Brain pericyte (primary cell): ENCODE measurements around the gene ENTPD7.
"Not testable (repeated sequence)": the region's sequence is repeated elsewhere in the genome, so short reads cannot be mapped to it uniquely, and the experiment has no call there.

ENCODE experiments used
- DNase-seq: peaks from one replicate; pipeline ENCODE4 v3.0.0-alpha.2; 2012; ENCODE audit warnings: low read depth, low spot score

ENTPD7 gene

DNA sequence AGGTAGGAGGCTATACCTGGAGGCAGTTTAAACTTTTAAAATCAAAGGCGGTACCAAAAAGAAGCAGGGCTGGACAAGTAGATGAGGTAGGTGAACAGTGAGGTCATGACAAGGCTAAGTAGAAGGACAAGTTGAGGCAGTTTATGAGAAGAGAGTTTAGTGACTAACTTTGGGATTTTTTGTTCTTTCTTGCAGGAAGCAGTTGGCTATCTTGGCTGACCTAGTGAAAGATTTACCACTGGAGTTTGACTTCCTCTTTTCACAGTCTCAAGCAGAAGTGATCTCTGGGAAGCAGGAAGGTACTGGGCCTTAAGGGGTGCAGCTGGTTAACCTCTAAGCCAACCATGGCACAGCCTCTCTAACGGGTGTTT is 26.3 kb downstream of the ENTPD7 start:
- DNase-seq = no peak

DNA sequence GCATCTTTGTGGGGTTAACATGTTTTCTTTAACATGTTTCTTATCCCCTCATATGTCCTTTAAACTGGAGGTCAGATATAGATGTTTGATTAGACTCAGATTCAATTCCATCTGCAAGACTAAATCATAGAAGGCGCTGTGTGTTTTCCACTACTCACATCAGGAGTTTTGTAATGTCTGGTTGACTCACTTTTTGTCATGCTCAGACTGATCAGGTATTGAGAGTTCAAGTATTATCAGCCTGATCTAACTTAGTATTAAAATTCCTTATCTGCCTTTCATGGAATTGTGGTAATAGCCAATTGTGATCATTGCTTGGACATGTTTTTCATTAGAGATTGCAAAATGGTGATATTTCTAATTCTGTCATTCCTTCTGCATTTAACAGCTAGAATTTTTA is 30.2 kb downstream of the ENTPD7 start:
- no peak for DNase-seq

DNA sequence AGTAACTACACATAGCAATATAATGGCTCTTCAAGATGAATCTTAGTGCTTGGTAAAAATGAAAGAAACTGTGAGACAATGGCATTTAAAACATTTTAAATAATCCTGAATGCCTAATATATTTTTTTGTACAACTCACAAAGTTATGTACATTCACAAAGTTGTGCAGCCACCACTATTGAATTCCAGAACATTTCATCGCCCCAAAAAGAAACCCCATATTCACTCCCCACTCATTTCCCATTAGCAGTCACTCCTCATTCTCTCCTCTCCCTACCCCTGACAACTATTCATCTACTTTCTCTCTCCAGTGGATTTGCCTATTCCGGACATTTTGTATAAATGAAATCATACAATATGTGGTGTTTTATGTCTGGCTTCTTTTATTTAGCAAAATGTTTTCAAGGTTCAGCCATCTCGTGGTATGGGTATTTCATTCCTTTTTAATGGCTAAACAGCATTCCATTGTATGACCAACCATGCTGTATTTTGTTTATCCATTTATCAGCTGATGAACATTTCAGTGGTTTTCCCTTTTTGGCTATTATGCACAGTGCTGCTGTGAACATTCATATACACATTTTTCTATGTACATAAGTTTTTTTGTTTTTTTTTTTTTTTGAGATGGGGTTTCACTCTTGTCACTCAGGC is 34.7 kb downstream of the ENTPD7 start:
- DNase-seq = no peak

DNA sequence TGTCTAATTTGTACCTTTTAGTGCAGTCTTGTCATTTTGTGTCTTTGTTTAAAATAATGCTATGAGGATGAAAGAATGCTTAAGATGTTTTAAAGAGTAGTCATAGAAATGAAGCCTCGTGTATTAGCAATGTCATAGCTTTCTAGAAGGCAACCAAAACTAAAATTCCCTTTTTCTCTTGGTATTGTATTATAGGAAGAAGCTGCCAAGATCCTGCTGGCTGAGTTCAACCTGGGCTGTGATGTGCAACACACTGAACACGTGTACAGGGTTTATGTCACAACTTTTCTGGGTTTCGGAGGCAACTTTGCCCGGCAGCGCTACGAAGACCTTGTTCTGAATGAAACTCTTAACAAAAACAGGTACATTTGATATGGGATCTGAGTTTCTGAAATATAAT is 36.5 kb downstream of the ENTPD7 start:
- no peak for DNase-seq

DNA sequence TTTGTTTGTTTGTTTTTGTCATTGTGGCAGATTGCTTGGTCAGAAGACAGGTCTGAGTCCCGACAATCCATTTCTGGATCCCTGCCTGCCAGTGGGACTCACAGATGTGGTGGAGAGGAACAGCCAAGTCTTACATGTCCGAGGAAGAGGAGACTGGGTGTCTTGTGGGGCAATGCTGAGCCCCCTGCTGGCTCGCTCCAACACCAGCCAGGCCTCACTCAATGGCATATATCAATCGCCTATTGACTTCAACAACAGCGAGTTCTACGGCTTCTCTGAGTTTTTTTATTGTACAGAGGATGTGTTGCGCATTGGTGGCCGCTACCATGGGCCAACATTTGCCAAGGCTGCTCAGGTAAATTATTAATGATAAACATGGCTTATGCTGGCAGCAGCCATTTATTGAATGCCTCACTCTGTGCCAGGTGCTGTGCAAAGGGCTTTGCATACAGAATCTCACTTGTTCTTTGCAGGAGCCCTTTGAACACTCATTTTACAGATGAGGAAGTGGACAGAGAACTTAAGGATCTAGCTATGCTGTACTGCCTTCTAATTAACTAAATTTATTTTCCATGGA is 39.3 kb downstream of the ENTPD7 start:
- DNase-seq = no peak

DNA sequence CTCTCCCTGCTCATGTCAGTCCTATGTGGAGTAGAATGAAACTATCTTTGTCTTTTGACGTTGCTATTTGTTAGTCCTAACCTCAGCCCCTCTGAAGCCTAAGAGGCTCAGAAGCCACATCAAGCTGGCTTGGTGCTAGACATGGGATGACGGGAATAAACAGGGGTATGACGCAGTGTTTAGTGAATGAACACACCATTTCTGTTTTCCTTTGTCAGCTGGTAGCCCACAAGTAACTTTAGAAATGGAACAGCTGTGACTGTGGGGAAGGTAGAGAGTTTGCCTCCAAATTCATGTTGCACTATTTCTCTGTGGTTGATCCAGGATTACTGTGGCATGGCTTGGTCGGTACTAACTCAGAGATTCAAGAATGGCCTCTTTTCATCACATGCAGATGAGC is 41.3 kb downstream of the ENTPD7 start:
- DNase-seq = no peak

DNA sequence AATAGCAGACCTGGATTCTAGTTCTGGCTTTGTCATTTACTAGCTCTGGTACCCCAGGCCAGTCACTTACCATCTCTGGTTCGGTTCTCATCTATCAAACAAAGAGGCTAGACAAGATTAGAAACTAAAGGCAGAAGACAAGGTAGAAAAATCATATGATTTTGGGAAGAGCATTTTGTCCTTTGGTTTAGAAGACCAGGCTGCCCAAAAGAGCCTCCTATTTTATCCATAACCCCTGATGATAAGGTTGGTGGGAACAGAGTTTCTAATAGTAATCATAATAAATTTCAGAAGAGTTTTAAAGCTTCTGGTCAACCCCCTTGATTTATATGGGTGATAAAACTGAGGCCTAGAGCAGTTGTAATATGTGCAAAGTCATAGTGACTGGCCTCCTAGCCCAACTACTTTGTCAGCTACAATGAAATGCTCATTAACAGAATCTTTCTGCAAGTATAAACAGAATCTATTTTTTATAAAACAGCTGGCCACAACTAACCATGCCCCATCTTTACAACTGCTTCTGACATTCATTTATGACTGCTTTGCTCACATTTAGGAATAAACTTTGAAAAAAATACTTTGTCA is 49.2 kb downstream of the ENTPD7 start:
- no peak for DNase-seq

DNA sequence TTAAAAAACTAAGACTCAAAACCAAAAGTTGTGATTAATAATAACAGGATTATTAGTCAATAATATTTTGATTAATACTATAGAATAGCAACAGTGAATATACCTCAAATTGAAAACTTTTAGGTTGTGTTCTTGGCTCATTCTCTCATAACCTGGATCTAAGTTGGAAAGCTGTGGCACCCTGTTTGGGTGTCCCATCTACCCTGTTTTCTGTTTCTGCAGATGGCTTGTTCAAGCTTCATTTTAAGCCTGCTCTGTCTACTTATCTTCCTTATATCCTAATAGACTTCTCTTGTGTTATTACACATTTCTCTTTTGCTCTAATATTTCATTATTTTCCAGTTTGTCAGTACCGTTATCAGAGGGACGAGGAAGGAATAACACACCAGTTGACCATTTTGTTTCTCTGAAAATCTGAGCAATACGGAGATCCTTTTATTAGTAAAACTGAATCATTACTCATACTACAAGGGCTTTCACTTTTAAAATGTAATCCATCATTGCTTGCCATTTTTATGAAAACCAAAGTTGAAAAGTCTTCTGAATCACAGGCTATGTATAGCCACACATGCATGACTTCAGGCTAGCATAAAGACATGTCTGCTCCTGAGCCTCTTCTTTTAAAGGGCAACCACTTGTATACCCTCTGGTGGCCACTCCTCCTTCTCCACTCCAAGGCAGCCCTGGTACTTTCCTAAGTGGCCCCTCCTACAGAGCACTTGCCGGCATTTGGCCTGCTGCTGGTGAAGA is 50.3 kb downstream of the ENTPD7 start:
- DNase-seq = no peak

DNA sequence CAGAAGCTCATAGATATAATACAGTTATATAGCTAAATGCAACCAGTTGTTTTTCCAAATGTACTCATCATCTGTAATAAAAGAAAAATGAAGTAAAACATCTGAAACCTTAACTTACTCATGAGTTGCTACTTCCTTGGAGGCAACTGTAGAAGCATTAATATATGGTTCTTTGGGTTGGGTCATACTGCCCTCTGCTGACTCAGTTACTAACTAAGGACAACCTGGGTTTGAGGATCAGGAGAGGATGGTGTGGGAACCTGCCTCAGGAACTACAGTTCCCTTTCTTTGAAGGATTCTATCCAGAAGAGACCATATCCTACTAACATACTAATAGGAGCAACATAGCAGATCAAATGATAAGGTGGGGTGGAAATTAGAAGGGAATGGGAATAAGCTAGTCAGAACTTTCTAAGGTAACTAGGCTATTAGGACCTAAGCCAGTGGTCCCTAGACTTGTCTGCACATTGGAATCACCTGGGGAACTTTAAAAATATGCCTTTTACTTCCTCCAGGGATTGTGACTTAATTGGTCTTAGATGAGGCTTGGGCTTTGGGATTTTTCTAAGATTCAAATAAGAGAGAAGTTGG is 51.9 kb downstream of the ENTPD7 start:
- no peak for DNase-seq

DNA sequence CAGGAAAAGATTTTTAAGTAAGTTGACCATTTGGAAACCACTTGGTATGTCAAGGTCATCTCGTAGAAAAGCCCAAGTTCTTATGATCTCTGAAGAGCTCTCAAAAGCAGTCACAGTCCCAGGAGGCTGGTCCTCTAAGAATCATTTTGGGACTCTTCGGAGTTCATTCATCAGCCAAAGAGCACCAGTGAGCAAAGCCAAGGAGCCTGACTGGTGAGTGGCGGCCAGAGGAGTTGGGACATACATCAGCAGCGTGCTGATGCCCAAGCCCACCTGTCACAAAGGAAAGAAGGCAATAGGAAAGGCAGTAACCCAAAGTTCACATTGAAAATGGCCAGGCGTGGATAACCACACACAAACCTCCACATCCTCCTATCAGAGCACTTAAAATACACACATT is 55.1 kb downstream of the ENTPD7 start:
- DNase-seq = no peak

DNA sequence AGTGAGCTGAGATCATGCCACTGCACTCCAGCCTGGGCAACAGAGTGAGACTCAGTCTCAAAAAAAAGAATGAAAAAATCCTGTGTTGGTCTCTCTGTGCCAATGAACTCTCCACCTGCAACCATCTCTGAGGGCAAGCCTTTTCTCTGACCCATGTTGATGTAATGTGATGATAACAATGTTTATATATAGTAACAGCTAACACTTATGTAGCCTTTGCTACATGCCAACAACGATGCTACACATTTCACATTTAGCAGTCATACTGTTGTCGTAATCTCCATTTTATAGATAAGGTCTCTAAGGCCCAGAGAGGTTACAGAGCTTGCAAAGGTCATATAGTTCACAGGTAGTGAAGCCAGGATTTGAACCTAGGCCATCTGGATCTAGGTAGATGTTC is 61.1 kb downstream of the ENTPD7 start:
- DNase-seq = no peak

DNA sequence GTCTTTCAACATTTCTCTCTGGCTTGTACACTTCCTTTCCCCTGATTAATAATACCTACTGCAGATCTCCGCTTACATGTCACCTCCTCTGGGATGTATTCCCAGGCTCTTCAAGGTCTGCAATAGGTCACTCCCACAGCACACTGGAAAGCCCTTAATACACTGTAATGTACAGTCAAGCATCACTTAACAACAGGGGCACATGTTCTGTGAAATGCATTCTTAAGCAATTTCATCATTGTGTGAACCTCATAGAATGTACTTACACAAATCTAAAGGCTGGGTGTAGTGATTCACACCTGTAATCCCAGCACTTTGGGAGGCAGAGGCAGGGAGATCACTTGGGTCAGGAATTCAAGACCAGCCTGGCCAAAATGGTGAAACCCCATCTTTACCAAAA is 70.7 kb downstream of the ENTPD7 start:
- DNase-seq = no peak

DNA sequence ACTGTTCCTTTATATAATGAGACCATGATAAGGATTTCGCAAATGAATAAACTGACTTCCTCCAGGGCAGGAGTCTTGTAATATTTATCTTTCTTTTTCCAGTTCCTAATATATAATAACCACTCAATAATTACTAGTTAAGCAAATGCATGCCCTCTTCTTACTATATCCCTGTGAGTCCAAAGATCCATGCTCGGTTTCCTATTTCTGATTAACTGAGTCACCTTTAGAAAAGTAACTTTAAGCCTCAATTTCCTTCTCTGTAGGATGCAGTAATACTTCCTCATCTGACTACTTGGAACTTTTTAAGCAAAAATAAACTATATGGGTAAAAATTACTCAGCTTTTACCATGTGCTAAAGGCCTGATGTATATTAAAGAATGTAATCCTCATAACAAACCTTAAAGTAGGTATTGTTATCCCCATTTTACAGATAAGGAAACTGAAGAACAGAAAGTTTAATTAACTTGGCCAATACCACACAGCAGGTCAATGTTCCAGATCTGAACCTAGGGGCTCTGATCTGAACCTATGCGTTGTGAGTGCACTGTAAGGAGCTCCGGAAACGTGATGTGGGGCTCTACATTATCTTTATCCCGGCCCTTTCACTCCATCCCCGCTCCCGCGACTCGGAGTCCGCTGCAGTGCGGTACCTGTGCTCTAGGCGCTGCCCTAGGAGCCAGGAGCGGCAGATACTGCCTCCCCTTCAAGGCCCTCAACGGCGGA is 72.2 kb downstream of the ENTPD7 start:
- no peak for DNase-seq

DNA sequence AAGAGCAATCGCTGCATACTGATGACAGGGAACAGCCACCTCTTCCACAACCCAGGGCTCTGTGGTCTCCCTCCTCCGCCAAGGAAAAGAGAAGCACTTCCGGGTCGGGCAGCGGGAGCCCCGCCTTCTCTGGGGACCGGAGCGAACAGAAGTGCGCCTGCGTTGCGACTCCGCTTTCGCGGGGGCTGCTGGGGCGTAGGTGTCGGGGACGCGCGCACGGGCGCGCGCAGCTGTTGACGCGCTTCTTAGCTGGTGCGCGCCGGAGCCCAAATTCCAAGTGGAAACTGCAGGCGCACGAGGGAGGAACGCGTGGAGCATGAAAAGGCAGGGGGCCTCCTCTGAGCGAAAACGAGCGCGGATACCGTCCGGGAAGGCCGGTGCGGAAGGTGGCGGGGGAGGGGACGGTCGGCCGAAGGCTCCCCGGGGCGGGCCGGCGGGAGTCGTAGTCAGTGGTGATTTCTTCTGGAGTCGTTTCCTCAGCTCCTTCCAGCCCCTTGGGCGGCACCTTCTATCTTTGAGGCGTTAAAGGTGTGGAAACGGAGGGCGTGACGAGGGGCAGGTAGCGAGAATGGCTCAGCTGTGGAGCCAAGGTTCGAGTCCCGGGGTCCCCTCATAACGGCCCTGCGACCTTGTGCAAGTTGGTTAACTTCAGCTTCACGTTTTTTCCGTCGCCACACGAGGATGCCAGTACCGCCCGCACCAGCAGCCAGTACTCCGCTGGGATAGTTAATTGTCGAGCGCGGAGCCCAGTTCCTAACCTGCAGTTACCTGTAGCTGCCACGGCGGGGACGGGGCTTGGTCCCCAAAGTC is 72.9 kb downstream of the ENTPD7 start, which contains the start of the genes COX15 and CUTC:
Gene COX15, minus strand, starts transcription at position 95 of the 810 bp plus-strand sequence. Its CDS starts 78 bp downstream, at position 17.
Gene CUTC, plus strand, starts transcription at position 202 of the 810 bp plus-strand sequence. Its CDS starts 115 bp downstream, at position 317.
- DNase-seq = peak; percentile 85

DNA sequence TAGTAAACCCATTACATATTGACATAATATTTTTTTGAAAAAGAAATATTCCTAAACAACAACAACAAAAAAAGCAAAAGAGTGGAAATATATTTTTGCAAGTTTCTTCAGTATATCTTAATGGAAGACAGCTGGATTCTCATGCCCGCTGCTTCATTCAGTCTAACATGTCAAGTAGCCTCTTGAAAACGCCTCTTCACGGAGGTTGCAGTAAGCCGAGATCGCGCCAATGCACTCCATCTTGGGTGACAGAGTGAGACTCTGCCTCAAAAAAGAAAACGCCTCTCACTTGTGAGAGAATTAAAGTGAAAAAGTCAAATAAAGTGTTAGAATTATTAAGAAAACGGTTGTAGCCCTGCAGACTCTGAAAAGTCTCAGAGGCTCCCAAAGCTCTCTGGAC is 74.1 kb downstream of the ENTPD7 start:
- no peak for DNase-seq

DNA sequence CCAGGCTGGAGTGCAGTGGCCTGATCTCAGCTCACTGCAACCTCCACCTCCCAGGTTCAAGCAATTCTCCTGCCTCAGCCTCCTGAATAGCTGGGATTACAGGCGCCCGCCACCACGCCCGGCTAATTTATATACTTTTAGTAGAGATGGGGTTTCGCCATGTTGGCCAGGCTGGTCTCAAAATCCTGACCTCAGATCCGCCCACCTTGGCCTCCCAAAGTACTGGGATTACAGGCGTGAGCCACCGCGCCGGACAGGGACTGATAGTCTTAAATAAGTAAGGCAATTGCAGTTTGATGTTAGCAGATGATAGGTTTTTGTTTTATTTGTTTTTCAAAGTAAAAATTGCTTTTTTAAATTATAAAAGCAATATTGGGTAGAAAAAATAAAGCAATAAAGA is 74.8 kb downstream of the ENTPD7 start:
- DNase-seq = not testable (repeated sequence)

DNA sequence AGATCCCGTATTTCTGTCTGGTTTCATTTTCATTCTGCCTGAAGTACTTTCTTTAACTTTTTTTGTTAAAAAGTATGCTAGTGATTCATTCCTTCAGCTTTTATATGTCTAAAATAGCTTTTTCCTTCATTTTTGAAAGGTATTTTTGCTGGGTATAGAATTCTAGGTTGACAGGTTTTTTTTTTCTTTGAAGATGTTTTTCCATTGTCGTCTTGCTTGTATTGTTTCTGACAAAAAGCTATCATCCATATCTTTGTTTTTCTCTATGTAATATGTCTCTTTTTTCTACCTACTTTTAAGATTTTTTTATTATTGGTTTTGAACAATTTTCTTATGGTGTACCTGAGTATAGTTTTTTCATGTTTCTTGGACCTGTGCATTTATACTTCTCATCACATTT is 81.0 kb downstream of the ENTPD7 start:
- no peak for DNase-seq

DNA sequence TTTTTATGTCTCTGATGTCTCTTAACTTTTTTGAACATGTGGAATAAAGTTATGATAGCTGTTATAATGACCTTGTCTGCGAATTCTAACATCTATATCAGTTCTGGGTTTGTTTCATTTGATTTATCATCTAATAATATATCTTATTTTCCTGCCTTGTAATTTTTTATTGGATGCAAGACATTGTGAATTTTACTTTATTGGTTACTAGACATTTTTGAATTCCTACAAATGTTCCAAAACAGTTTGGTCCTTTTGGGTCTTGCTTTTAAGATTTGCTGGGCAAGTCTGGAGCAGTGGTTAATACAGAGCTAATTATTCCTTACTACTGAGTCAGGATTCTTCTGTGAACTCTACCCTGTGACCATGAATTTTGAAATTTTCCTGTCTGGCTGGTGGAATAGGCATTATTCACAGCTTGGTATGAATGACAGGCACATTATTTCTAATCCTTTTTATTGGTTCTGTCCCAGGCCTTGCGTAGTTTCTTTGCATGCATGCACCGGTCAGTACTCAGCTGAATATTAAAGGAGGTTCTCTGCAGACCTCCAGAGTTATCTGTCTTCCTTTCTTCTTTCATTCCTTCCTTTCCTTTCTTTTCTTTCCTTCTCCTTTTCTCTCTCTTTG is 81.7 kb downstream of the ENTPD7 start:
- DNase-seq = no peak

DNA sequence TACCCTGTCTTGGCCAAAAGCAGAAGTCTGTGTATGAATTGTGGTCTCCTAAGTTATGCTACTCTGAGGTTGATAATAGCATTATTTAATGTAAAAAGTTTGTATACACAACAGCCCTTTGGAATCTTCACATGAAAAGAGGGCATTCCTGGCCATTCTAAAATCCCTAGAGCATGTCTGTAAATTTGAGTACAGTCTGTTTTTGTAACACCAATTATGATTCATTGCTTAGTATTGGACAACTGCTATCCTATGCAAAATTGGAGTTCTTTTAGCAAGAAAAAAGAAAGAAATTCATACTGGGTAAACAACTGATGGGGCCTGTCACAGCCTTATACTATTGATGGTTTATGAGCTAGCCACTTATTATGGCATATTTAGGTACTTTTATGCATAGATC is 82.9 kb downstream of the ENTPD7 start:
- no peak for DNase-seq

DNA sequence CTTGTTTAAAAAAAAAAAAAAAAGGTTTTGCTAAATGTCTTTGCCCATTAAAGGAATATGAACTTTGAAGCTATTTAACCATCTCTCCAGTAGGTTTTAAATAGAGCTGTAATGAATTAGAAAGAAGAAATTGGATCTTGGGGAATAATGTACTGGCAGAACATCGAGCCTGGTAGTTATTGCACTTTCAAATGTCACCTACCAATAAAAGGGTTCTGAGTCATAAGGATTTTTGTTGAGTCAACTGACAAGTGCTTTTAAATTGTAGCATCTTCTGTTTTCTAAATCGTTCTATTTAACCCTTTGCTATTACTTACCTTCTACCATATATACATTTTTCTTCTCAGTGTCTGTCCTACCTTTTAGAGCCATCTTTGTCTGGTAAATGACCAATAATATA is 83.4 kb downstream of the ENTPD7 start:
- no peak for DNase-seq
